Liver (tissue), 9 donors: Measurements from ENCODE around the gene TRNT1. TPM values are rescaled to one million over a fixed set of nuclear protein-coding genes. Genes with fewer than 3 reads are reported as not detected.
A peak's percentile ranks its signal among the peaks of the same experiment; 100 is the strongest.

Source experiments
- DNase-seq: peaks from one replicate; pipeline ENCODE4 v3.0.0-alpha.2; 2017; ENCODE audit warnings: low spot score
- H3K27ac ChIP-seq, 2 donors: one replicate each; pipeline ENCODE4 v1.7.0; 2013; ENCODE audit warnings: inconsistent platforms in 2 of 2, low read length in 2 of 2, control low read depth in 1 of 2, low read depth in 1 of 2, mild to moderate bottlenecking in 1 of 2
- H3K27me3 ChIP-seq, 4 donors: one replicate each; pipeline versions ENCODE4 v1.6.1 to v1.7.0; 2013; ENCODE audit warnings: low read length in 3 of 4, inconsistent platforms in 1 of 4, mild to moderate bottlenecking in 1 of 4, moderate library complexity in 1 of 4; ENCODE audit not compliant: control insufficient read depth in 4 of 4, insufficient read depth in 4 of 4
- H3K36me3 ChIP-seq, 4 donors: one replicate each; pipeline versions ENCODE4 v1.6.1 to v1.7.0; 2013; ENCODE audit warnings: low read length in 3 of 4, mild to moderate bottlenecking in 3 of 4, low read depth in 1 of 4, moderate library complexity in 1 of 4; ENCODE audit not compliant: control insufficient read depth in 4 of 4, insufficient read depth in 3 of 4
- H3K4me1 ChIP-seq, 4 donors: one replicate each; pipeline versions ENCODE4 v1.6.1 to v1.7.0; 2013; ENCODE audit warnings: low read length in 3 of 4, mild to moderate bottlenecking in 3 of 4, moderate library complexity in 1 of 4; ENCODE audit not compliant: control insufficient read depth in 4 of 4, insufficient read depth in 4 of 4
- H3K4me3 ChIP-seq, 3 donors: one replicate each; pipeline versions ENCODE4 v1.6.1 to v1.7.0; 2013; ENCODE audit warnings: low read length in 3 of 3, control low read depth in 1 of 3, low read depth in 1 of 3, mild to moderate bottlenecking in 1 of 3
- H3K9ac ChIP-seq, 2 donors: one replicate each; pipeline ENCODE4 v1.7.0; 2013; ENCODE audit warnings: low read length in 2 of 2, mild to moderate bottlenecking in 2 of 2, moderate library complexity in 2 of 2, control low read depth in 1 of 2, low read depth in 1 of 2
- H3K9me3 ChIP-seq, 4 donors: one replicate each; pipeline versions ENCODE4 v1.6.1 to v1.7.0; 2013; ENCODE audit warnings: low read length in 3 of 4; ENCODE audit not compliant: control insufficient read depth in 4 of 4
- ATF3 ChIP-seq: IDR thresholded peaks from 2 replicates; pipeline ENCODE4 v1.6.1; 2016; ENCODE audit warnings: antibody characterized with exemption
- CTCF ChIP-seq: fragments of 150-350 bp; IDR thresholded peaks from 2 replicates; pipeline ENCODE4 v1.5.1; 2017; ENCODE audit warnings: improper control_type of control experiment, low read depth, low read length; ENCODE audit not compliant: missing input control
- EGR1 ChIP-seq, 2 donors: IDR thresholded peaks; 2 replicates each; pipeline ENCODE4 v1.6.1; 2016 to 2018; ENCODE audit warnings: antibody characterized with exemption in 2 of 2, low read depth in 2 of 2
- FOXA1 ChIP-seq: IDR thresholded peaks from 2 replicates; pipeline ENCODE4 v1.6.1; 2016; ENCODE audit warnings: antibody characterized with exemption
- FOXA2 ChIP-seq: IDR thresholded peaks from 2 replicates; pipeline ENCODE4 v1.6.1; 2016; ENCODE audit warnings: antibody characterized with exemption
- GABPA ChIP-seq, 2 donors: IDR thresholded peaks in 1 of 2; conservative IDR thresholded peaks in 1 of 2; 2 replicates each; pipeline ENCODE4 v1.6.1; 2016; ENCODE audit warnings: antibody characterized with exemption in 2 of 2, mild to moderate bottlenecking in 1 of 2, moderate library complexity in 1 of 2
- HNF4A ChIP-seq, 2 donors: conservative IDR thresholded peaks; 2 replicates each; pipeline ENCODE4 v1.6.1; 2016; ENCODE audit warnings: antibody characterized with exemption in 2 of 2, mild to moderate bottlenecking in 2 of 2
- HNF4G ChIP-seq: IDR thresholded peaks from 2 replicates; pipeline ENCODE4 v1.6.1; 2016; ENCODE audit warnings: antibody characterized with exemption
- MAX ChIP-seq: IDR thresholded peaks from 2 replicates; pipeline ENCODE4 v1.6.1; 2016; ENCODE audit warnings: antibody characterized with exemption
- NR2F2 ChIP-seq: IDR thresholded peaks from 2 replicates; pipeline ENCODE4 v1.6.1; 2016; ENCODE audit warnings: antibody characterized with exemption
- RAD21 ChIP-seq, 2 donors: IDR thresholded peaks; 2 replicates each; pipeline ENCODE4 v1.6.1; 2016; ENCODE audit warnings: antibody characterized with exemption in 2 of 2, mild to moderate bottlenecking in 2 of 2
- REST ChIP-seq: IDR thresholded peaks from 2 replicates; pipeline ENCODE4 v1.6.1; 2016; ENCODE audit warnings: antibody characterized with exemption, mild to moderate bottlenecking
- RXRA ChIP-seq, 2 donors: IDR thresholded peaks; 2 replicates each; pipeline ENCODE4 v1.6.1; 2017 to 2018; ENCODE audit warnings: antibody characterized with exemption in 2 of 2, mild to moderate bottlenecking in 1 of 2
- SP1 ChIP-seq: IDR thresholded peaks from 2 replicates; pipeline ENCODE4 v1.6.1; 2018; ENCODE audit warnings: antibody characterized with exemption, mild to moderate bottlenecking
- TAF1 ChIP-seq: conservative IDR thresholded peaks from 2 replicates; pipeline ENCODE4 v1.6.1; 2016; ENCODE audit warnings: antibody characterized with exemption, mild to moderate bottlenecking
- YY1 ChIP-seq: IDR thresholded peaks from 2 replicates; pipeline ENCODE4 v1.6.1; 2016; ENCODE audit warnings: antibody characterized with exemption, mild to moderate bottlenecking
- ZBTB33 ChIP-seq: IDR thresholded peaks from 2 replicates; pipeline ENCODE4 v1.6.1; 2016; ENCODE audit warnings: antibody characterized with exemption
- WGBS: extraction: QIAGEN DNeasy Blood & Tissue Kit; methylation state at CpG from one replicate; pipeline ENCODE4 v1.1.7; 2013; 5-methylcytosine and 5-hydroxymethylcytosine counted together
- polyA plus RNA-seq, 2 donors: library from polyadenylated mRNA; stranded (reverse) in 1 of 2; unstranded in 1 of 2; fragments of 200-250 nt in 1 of 2; fragments of >200 nt in 1 of 2; fragmentation: Nextera tagmentation in 1 of 2; extraction: Ambion mirVana in 1 of 2; gene quantifications; one replicate each; pipeline versions ENCODE4 v1.2.1 to v1.2.3, GENCODE V29; 2013 to 2015
- total RNA-seq, 2 donors: library from RNA; depleted of rRNA; stranded (reverse); fragments of >200 nt; gene quantifications; one replicate each; pipeline ENCODE4 v1.2.3, GENCODE V29; 2014
- donor health status: healthy.
- donor health status: healthy.
- donor health status: healthy.
- donor health status: healthy.
- donor health status: healthy.

The TRNT1 gene
- total and polyA plus RNA-seq, 4 donors, result 6.4 to 18.2 (median 11.3) TPM

- TF ChIP-seq RAD21 (IDR thresholded peaks at IDR 0.05), result no peak
- no peak for TF ChIP-seq NR2F2
- no peak for TF ChIP-seq SP1
- TF ChIP-seq ZBTB33, result no peak
- TF ChIP-seq MAX, result no peak
- no peak for TF ChIP-seq RXRA (IDR thresholded peaks at IDR 0.05)
- no peak for TF ChIP-seq EGR1 (IDR thresholded peaks at IDR 0.05; ENCODE audit: low read depth in 2 of 2)
- TF ChIP-seq HNF4G, result no peak
- TF ChIP-seq ATF3, result no peak
- TF ChIP-seq FOXA1, result no peak
- no peak for TF ChIP-seq YY1
- no peak for TF ChIP-seq FOXA2
- no peak for TF ChIP-seq REST
- TF ChIP-seq GABPA (IDR thresholded peaks at IDR 0.05 in 1 of 2, conservative IDR thresholded peaks at IDR 0.05 in 1 of 2), result no peak
- no peak for TF ChIP-seq TAF1
- TF ChIP-seq CTCF, result no peak
- TF ChIP-seq HNF4A (conservative IDR thresholded peaks at IDR 0.05), result no peak
- H3K4me3 ChIP-seq, result peak overlapping the region; percentile 78 to 96 (median 81)
- H3K27me3 ChIP-seq, result no peaks in the 10 kb centered on the region
- peaks cover 0 to 12% (median 5%) of the 10 kb centered on the region in 4 donors for H3K4me1 ChIP-seq
- H3K9me3 ChIP-seq, result no peaks in the 10 kb centered on the region
- H3K27ac ChIP-seq, result peak overlapping the region; percentile 95
- no peak for DNase-seq
- peaks cover 0 to 19% (median 14%) of the 10 kb centered on the region in 4 donors for H3K36me3 ChIP-seq
- WGBS, result 33% methylated on average over 20 of the region's 20 CpGs
- H3K9ac ChIP-seq, result peak overlapping the region; percentile 64 to 71
Measured at GRCh38 chr3:3127432-3128010, 781 bp downstream of the TRNT1 start.
